Esophagus muscularis mucosa (tissue), 4 donors: Measurements from ENCODE around the gene SH3BP4. TPM values are rescaled to one million over a fixed set of nuclear protein-coding genes. Genes with fewer than 3 reads are reported as not detected.

ENCODE experiments used
- DNase-seq: peaks from one replicate; pipeline ENCODE4 v3.0.0-alpha.2; 2017; ENCODE audit errors: extremely low spot score
- H3K27ac ChIP-seq, 4 donors: fragments of 200-600 bp; sonication (generic); replicated peaks in 1 of 4; 1 replicate in 3 of 4; 2 replicates in 1 of 4; pipeline ENCODE4 v1.5.1; 2016 to 2019; ENCODE audit warnings: mild to moderate bottlenecking in 1 of 4
- H3K27me3 ChIP-seq, 4 donors: fragments of 200-600 bp; sonication (generic); one replicate each; pipeline versions ENCODE4 v1.5.1 to v1.6.0; 2016 to 2019
- H3K36me3 ChIP-seq, 4 donors: fragments of 200-600 bp; sonication (generic); one replicate each; pipeline ENCODE4 v1.5.1; 2016 to 2019
- H3K4me1 ChIP-seq, 4 donors: fragments of 200-600 bp; sonication (generic); one replicate each; pipeline ENCODE4 v1.5.1; 2016 to 2019
- H3K4me3 ChIP-seq, 4 donors: fragments of 200-600 bp; sonication (generic); 1 replicate in 2 of 4; 2 replicates in 2 of 4; pipeline ENCODE4 v1.5.1; 2016 to 2019; ENCODE audit warnings: mild to moderate bottlenecking in 4 of 4, moderate library complexity in 1 of 4
- H3K9me3 ChIP-seq, 4 donors: fragments of 200-600 bp; sonication (generic); 1 replicate in 3 of 4; 2 replicates in 1 of 4; pipeline ENCODE4 v1.5.1; 2016 to 2019
- EP300 ChIP-seq: sonication (generic); formaldehyde crosslinking; IDR thresholded peaks from one replicate; pipeline ENCODE4 v1.6.1; 2017; ENCODE audit warnings: antibody characterized with exemption
- POLR2A ChIP-seq: fragments of 450-650 bp; IDR thresholded peaks from one replicate; pipeline ENCODE4 v1.6.1; 2017; ENCODE audit warnings: antibody characterized with exemption, moderate library complexity, mild to moderate bottlenecking, low read depth
- POLR2AphosphoS5 ChIP-seq, 2 donors: sonication (generic); formaldehyde crosslinking; IDR thresholded peaks; one replicate each; pipeline ENCODE4 v1.6.1; 2017; ENCODE audit warnings: antibody characterized with exemption in 2 of 2
- WGBS: methylation state at CpG from one replicate; pipeline ENCODE4 v1.1.5; 2018; 5-methylcytosine and 5-hydroxymethylcytosine counted together
- intact Hi-C: fragments of 100-400 bp; cut with DNase I; formaldehyde crosslinking; loops from one replicate; pipeline ENCODE4 v1.15.1; 2023
- total RNA-seq, 4 donors: library from RNA; depleted of rRNA; stranded (reverse); fragments of >200 nt; gene quantifications; one replicate each; pipeline versions ENCODE4 v1.1.0 to v1.2.1, GENCODE V29; 2016
- TF ChIP-seq, protein P1 (sequence below), 3 experiments: fragments of 200-600 bp in 2 of 3; fragments of 450-650 bp in 1 of 3; sonication (generic) in 2 of 3; IDR thresholded peaks; one replicate each; pipeline ENCODE4 v1.5.1; 2017 to 2019; ENCODE audit warnings: antibody characterized with exemption in 3 of 3, mild to moderate bottlenecking in 2 of 3, moderate library complexity in 1 of 3

SH3BP4 gene
- total RNA-seq, 4 donors from 2014 or later: 25.3 to 63.1 (median 48.4) TPM

- Histone ChIP-seq H3K9me3 (no peaks in the 10 kb centered on the region), H3K4me3 (no peak overlapping the region), H3K27me3 (no peaks in the 10 kb centered on the region), H3K4me1 (peaks cover 19 to 69% (median 31%) of the 10 kb centered on the region in 4 donors), H3K36me3 (no peaks in the 10 kb centered on the region), H3K27ac (no peak overlapping the region)
- DNase-seq: no peak
- 67% methylated on average over 20 of the region's 20 CpGs for WGBS
- intact Hi-C loops: no loop called here
- TF ChIP-seq EP300: no peak
- TF ChIP-seq, protein P1, sequence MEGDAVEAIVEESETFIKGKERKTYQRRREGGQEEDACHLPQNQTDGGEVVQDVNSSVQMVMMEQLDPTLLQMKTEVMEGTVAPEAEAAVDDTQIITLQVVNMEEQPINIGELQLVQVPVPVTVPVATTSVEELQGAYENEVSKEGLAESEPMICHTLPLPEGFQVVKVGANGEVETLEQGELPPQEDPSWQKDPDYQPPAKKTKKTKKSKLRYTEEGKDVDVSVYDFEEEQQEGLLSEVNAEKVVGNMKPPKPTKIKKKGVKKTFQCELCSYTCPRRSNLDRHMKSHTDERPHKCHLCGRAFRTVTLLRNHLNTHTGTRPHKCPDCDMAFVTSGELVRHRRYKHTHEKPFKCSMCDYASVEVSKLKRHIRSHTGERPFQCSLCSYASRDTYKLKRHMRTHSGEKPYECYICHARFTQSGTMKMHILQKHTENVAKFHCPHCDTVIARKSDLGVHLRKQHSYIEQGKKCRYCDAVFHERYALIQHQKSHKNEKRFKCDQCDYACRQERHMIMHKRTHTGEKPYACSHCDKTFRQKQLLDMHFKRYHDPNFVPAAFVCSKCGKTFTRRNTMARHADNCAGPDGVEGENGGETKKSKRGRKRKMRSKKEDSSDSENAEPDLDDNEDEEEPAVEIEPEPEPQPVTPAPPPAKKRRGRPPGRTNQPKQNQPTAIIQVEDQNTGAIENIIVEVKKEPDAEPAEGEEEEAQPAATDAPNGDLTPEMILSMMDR (IDR thresholded peaks at IDR 0.05): no peak
- TF ChIP-seq POLR2AphosphoS5 (IDR thresholded peaks at IDR 0.05): no peak
- no peak for TF ChIP-seq POLR2A
Measured at GRCh38 chr2:235005603-235006259, 53.9 kb downstream of the SH3BP4 start.

DNA sequence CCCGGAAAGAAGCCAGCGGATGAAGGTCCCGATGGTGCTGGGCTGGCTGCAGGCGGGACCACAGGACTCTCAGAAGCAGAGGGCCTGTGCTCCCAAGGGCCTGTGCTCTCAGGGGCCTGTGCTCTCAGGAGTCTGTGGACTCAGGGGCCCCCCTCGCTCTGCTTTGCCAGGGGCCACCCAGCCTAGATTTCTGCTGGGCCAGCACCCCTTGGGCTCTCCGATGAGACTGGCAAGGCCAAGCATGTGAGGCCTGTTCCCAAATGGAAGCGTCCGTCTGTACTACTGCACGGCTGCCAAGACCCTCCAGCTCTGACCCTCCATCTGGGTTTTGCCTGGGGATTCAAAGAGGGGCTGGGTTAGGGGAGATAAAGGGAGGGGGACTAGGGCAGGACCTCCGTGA is 54.6 kb downstream of the SH3BP4 start:
- TF ChIP-seq POLR2A (no peak), POLR2AphosphoS5 (IDR thresholded peaks at IDR 0.05) (no peak), EP300 (no peak)
- TF ChIP-seq, protein P1 (IDR thresholded peaks at IDR 0.05): no peak
- H3K27ac ChIP-seq: no peak overlapping the region
- H3K4me1 ChIP-seq: peaks cover 15 to 62% (median 24%) of the 10 kb centered on the region in 4 donors
- H3K4me3 ChIP-seq: no peak overlapping the region
- WGBS: 93% methylated on average over 5 of the region's 10 CpGs
- DNase-seq: no peak
- no peaks in the 10 kb centered on the region for H3K9me3 ChIP-seq
- no peaks in the 10 kb centered on the region for H3K36me3 ChIP-seq
- intact Hi-C loops: no loop called here
- H3K27me3 ChIP-seq: no peaks in the 10 kb centered on the region

DNA sequence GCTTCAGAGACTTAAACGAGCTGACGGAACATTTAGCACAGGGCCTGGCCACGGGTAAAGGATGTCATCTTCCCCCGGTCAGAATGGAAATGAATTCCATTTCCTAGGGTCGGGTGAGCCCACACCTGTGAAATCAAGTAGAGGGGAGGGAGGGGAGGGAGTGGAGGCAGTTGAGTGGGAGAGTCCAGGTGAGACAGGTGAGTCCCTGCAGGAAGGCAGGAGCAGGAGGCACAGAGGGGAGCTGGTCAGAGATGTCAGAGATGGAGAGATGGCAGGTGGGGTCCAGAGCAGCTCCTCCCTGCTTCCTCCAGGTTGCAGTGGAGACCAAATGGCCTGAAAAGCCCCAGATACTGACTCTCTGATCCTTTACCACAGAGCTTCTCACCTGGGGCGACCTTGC is 55.2 kb downstream of the SH3BP4 start:
- 96% methylated on average over 6 of the region's 6 CpGs for WGBS
- Histone ChIP-seq H3K27ac (no peak overlapping the region), H3K4me1 (peaks cover 14 to 56% (median 23%) of the 10 kb centered on the region in 4 donors), H3K27me3 (no peaks in the 10 kb centered on the region), H3K36me3 (no peaks in the 10 kb centered on the region), H3K9me3 (no peaks in the 10 kb centered on the region), H3K4me3 (no peak overlapping the region)
- no peak for DNase-seq
- intact Hi-C loops: no loop called here
- TF ChIP-seq EP300 (no peak), POLR2AphosphoS5 (IDR thresholded peaks at IDR 0.05) (no peak), POLR2A (no peak)

- no peaks in the 10 kb centered on the region for H3K27me3 ChIP-seq
- no peak for DNase-seq
- TF ChIP-seq EP300 (no peak), POLR2A (no peak), POLR2AphosphoS5 (IDR thresholded peaks at IDR 0.05) (no peak)
- TF ChIP-seq, protein P1 (IDR thresholded peaks at IDR 0.05): no peak
- H3K4me3 ChIP-seq: no peak overlapping the region
- H3K36me3 ChIP-seq: no peaks in the 10 kb centered on the region
- 90% methylated on average over 21 of the region's 25 CpGs for WGBS
- intact Hi-C loops: no loop called here
- no peak overlapping the region for H3K27ac ChIP-seq
- H3K4me1 ChIP-seq: peaks cover 14 to 48% (median 22%) of the 10 kb centered on the region in 4 donors
- no peaks in the 10 kb centered on the region for H3K9me3 ChIP-seq
Measured at GRCh38 chr2:235007664-235008457, 56.0 kb downstream of the SH3BP4 start.

- Histone ChIP-seq H3K4me3 (no peak overlapping the region), H3K4me1 (peaks cover 14 to 44% (median 22%) of the 10 kb centered on the region in 4 donors), H3K27me3 (no peaks in the 10 kb centered on the region), H3K9me3 (no peaks in the 10 kb centered on the region), H3K27ac (no peak overlapping the region), H3K36me3 (no peaks in the 10 kb centered on the region)
- WGBS: 93% methylated on average over 6 of the region's 6 CpGs
- intact Hi-C loops: no loop called here
- TF ChIP-seq POLR2AphosphoS5 (IDR thresholded peaks at IDR 0.05) (no peak), EP300 (no peak), POLR2A (no peak)
- TF ChIP-seq, protein P1 (IDR thresholded peaks at IDR 0.05): no peak
- no peak for DNase-seq
Measured at GRCh38 chr2:235008584-235009044, 56.8 kb downstream of the SH3BP4 start.
